GM12874 (cell line): ENCODE results near the gene YDJC.

Experiments used
- CTCF ChIP-seq: IDR thresholded peaks from 2 replicates; pipeline ENCODE4 v1.5.1; 2011; ENCODE audit warnings: low read depth, mild to moderate bottlenecking, control low read depth, low read length, moderate library complexity; ENCODE audit not compliant: insufficient read depth

YDJC gene

GRCh38 chr22:21599053-21599893 is 30.5 kb downstream of the YDJC start:
- TF ChIP-seq CTCF = no peak

GRCh38 chr22:21598302-21598701 is 31.5 kb downstream of the YDJC start:
- no peak for TF ChIP-seq CTCF

- no peak for TF ChIP-seq CTCF
Observed at GRCh38 chr22:21594865-21595452, 34.9 kb downstream of the YDJC start.

GRCh38 chr22:21593406-21594232 is 36.2 kb downstream of the YDJC start:
- TF ChIP-seq CTCF = no peak

GRCh38 chr22:21592422-21592821 is 37.4 kb downstream of the YDJC start:
- TF ChIP-seq CTCF = no peak

GRCh38 chr22:21591695-21592094 is 38.1 kb downstream of the YDJC start:
- no peak for TF ChIP-seq CTCF
